NOMO-1 treated with DMSO at 0.1 percent for 48 hours (cell line): ENCODE data around the gene SEC61B.
"Not testable (repeated sequence)": the region's sequence is repeated elsewhere in the genome, so short reads cannot be mapped to it uniquely, and the experiment has no call there.

ENCODE experiments used
- DNase-seq: peaks from one replicate; lab custom pipeline; 2025; ENCODE audit not compliant: unreplicated experiment; lab: John Stamatoyannopoulos, UW

Gene SEC61B

GRCh38 chr9:99190597-99191283 lies 31.3 kb upstream of the SEC61B start:
- no peak for DNase-seq

- DNase-seq: no peak
Observed at GRCh38 chr9:99192786-99193465, 29.2 kb upstream of the SEC61B start.

- peak; percentile 33 for DNase-seq
Observed at GRCh38 chr9:99193466-99193821, 28.6 kb upstream of the SEC61B start.

- not testable (repeated sequence) for DNase-seq
Observed at GRCh38 chr9:99196484-99196883, 25.6 kb upstream of the SEC61B start.

GRCh38 chr9:99197124-99197630 lies 24.9 kb upstream of the SEC61B start:
- DNase-seq: no peak

- DNase-seq: no peak
Observed at GRCh38 chr9:99197987-99198386, 24.1 kb upstream of the SEC61B start.

GRCh38 chr9:99199938-99200539 lies 22.0 kb upstream of the SEC61B start:
- no peak for DNase-seq

- no peak for DNase-seq
Observed at GRCh38 chr9:99201603-99202002, 20.5 kb upstream of the SEC61B start.

- peak; percentile 53 for DNase-seq
Observed at GRCh38 chr9:99210572-99210971, 11.5 kb upstream of the SEC61B start.

GRCh38 chr9:99211746-99212145 lies 10.3 kb upstream of the SEC61B start:
- DNase-seq: no peak

- DNase-seq: peak; percentile 26
Observed at GRCh38 chr9:99213197-99213596, 8.9 kb upstream of the SEC61B start.

GRCh38 chr9:99216073-99216472 lies 6.0 kb upstream of the SEC61B start:
- DNase-seq: no peak

- no peak for DNase-seq
Observed at GRCh38 chr9:99220011-99220410, 2.1 kb upstream of the SEC61B start.

- peak; percentile 44 for DNase-seq
Observed at GRCh38 chr9:99221266-99221620, 839 bp upstream of the SEC61B start.

GRCh38 chr9:99222416-99223270 lies 561 bp downstream of the SEC61B start:
- DNase-seq: no peak

- DNase-seq: no peak
Observed at GRCh38 chr9:99224445-99224844, 2.4 kb downstream of the SEC61B start.

- no peak for DNase-seq
Observed at GRCh38 chr9:99226054-99226453, 4.0 kb downstream of the SEC61B start.

GRCh38 chr9:99230206-99230605 lies 8.1 kb downstream of the SEC61B start:
- no peak for DNase-seq

- DNase-seq: no peak
Observed at GRCh38 chr9:99231711-99232110, 9.6 kb downstream of the SEC61B start.

- no peak for DNase-seq
Observed at GRCh38 chr9:99234618-99235017, 12.5 kb downstream of the SEC61B start.

- DNase-seq: no peak
Observed at GRCh38 chr9:99235069-99235468, 13.0 kb downstream of the SEC61B start.
